Fibroblast of peridontal ligament (primary cell): ENCODE measurements around the gene ZKSCAN7.
"Not testable (repeated sequence)": the region's sequence is repeated elsewhere in the genome, so short reads cannot be mapped to it uniquely, and the experiment has no call there.

Experiments used
- DNase-seq: peaks from one replicate; pipeline ENCODE4 v3.0.0-alpha.2; 2010; ENCODE audit errors: extremely low read depth

ZKSCAN7 gene

DNA sequence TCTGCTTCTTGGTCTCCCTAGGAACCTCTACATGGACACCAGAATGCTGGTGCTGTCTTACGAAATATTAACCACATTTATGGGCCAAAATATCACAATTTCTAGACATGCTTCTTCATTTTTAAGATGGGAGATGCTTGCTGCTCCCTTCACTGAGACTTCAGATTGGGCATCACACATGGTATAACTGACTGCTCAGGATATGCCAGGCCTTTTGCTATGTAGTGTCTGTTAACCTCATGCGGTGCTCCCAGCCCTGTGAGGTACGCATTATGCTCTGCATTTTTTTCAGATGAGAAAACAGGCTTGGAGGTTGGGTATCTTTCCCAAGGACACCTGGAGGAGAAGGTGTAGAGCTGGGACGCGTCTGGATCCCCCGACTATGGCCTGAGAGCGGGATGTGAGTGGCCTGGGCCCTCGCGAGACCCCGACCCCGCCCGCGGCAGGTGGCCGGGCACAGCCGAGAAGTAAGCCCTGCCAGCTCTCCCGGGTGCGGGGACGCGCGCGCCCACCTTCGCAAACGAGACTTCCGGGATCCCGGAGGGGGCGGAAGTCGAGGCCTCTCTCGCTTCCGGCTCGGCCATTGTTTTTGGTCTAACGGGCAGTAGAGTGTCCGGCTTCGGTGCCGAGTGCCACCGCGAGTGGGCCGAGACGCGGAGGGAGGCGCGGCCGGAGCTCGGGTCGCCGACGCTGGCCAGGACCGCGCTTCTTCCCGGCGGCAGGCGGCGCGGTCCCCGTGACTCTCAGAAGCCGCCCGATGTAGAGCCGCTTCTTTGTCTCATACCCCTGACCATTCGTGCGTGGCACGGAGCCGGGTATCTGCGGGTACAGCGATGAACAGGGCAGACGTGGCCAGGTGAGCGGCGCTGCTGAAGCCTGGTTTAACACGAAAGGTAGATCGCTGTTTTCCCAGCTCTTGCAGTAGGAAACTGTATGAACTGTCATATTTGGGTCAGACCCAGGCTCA, at the start of gene ZKSCAN7:
Gene ZKSCAN7, plus strand, starts transcription at position 568 of the 967 bp plus-strand sequence. CDS start 1,855 bp downstream, outside the sequence.
- peak; percentile 52 for DNase-seq

DNA sequence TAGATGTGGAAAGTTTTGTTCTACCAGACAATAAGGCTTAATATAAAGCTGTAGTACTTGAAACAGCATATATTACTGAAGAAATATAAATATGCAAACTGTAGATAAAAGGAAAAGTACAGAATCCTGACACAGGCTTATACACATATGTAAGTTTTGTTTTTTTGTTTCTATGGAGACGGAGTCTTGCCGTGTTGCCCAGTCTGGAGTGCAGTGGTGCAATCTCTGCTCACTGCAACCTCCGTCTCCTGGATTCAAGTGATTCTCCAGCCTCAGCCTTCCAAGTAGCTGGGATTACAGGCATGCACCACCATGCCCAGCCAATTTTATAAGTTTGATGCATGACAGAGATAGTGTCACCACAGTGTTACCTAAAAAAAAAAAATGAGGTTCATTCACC, 48.4 kb upstream of the ZKSCAN7 start:
- no peak for DNase-seq

DNA sequence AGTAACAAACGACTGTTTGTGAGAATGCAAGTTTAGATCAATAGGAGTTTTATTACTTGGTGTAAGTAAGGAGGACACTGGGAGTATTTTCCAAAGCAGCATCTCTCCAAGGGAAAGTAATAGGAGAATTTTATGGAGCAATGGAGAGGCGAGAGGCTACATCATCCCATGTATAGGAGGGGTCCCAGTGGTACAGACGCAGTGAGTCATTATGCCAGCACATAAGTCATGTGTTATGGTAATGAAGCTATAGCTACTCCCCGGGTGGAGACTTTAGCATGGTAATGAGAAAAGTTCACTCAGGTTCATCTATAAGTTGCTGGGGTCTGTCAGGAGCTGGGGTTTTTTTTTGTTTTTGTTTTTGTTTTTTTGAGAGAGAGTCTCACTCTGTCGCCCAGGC, 48.0 kb upstream of the ZKSCAN7 start:
- no peak for DNase-seq

DNA sequence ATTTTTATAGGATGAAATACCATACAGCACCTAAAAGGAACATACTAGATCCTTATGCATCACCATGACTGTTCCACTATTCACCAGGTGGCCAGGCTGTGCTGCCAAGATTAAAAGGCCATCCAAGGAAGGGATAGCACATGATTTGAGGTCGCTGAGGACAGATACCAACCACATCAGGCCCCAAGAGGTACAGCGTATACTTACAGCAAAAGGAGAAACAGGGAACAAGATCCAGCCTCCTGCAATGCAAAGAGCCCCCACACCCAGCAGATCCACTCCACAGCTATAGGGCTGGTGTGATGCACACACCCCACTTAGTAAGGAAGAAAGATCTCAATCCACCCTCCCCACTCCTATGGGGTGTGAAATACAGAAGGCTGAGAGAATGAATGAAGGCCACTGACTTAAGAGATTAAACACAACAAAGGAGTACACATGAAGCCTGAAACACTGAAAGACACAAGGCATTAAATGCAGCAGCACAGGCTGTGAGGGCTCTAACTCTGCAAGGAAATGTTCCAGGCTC, 45.5 kb upstream of the ZKSCAN7 start:
- peak; percentile 10 for DNase-seq

DNA sequence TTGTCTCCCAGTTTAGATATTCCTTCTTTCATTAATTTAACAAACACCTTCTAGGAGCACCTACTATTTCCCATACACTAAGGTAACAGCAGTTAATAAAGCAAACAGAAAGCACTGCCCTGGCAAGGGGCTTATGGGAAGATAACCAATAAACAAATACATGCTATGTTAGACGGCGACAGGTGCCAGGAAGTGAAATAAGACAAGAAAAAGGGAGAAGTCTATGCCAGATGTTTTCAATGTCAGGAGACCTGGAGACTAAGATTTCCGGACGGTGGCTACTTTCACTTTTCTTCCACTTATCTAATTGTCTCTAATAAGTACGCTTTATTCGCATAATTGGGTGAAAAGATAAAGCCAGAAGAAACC, 45.0 kb upstream of the ZKSCAN7 start:
- DNase-seq = peak; percentile 26

DNA sequence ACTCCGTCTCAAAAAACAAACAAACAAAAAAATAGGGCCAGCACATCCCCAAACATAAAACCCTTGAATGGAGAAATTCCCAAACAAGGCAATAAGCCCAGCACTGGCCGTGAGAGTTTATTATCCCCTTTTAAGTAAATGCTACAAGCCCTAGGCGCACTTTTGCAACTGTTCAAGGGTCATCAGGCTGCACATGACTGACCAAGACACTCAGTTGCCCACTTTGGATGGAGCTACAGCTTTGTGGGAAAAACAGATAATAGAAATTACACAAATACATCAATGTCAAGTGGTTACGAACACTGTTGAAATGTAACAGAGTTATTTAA, 43.8 kb upstream of the ZKSCAN7 start:
- peak; percentile 21 for DNase-seq

DNA sequence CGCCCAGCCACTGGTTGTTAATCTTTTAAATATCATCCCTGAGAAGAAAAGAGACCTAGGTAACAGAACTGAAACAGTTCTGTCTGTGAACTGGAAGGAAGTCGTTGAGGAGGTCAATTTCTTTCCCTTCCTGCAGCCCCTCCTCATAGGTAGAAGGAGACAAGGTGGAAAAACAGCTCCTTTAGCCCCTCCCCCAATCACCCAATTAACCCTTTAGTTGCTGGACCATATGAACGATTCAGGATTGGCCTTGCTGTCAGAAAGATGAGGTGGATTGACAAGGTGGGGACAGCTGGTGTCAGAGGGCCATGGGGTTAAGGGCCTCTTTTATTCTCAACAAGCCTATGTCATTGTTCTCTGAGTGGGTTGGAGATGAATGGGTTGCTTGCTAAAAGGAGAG, 41.5 kb upstream of the ZKSCAN7 start:
- DNase-seq = no peak

DNA sequence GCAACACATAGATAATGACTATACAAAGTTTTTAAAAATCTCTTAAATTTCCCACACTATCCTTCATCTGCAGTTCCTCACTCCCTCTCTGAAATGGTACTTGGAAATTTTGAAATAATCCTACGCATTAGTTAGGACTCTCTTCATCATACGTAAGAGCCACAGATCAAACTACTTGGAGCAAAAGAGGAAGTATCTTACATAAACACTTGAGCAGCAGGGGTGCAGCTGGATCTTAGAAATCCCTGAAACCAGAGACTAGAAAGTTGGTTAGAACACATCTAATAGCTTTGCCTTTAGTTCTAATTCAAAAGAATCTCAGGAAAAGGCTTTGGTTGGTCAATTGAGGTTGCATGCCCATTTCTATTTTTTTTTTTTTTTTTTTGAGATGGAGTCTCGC, 38.8 kb upstream of the ZKSCAN7 start:
- DNase-seq = no peak

DNA sequence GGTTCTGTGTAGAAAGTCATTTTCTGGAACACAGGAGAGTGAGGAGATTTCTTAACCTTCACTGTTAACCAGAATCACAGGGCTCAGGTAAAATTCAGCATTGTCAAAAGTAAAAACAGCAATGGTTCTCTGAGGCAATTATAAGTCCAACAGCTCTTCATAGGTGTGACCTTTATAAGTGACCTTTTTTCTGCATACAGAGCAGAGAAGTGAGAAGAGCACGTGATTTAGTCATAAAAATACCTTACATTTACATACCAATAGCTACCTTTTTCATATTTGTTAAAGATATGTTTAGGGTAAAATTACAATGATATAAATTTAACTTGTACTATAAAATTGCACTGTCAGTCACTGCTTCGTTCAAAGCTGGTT, 36.2 kb upstream of the ZKSCAN7 start:
- no peak for DNase-seq

DNA sequence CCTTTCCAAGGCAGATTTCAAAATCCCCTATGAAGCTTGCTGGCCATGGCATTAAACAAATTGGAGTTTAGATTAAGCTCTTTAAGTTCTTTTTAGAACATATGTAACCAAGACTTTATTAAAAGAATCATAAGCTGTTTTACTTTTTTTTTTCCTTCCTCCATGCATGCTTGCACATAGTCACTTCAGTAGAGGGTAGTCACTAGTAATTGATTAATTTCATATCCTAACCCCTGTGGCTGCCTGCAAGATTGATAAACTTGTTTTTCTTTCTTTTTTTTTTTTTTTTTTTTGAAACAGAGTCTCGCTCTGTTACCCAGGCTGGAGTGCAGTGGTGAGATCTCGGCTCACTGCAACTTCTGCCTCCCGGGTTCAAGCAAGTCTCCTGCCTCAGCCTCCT, 33.3 kb upstream of the ZKSCAN7 start:
- no peak for DNase-seq

DNA sequence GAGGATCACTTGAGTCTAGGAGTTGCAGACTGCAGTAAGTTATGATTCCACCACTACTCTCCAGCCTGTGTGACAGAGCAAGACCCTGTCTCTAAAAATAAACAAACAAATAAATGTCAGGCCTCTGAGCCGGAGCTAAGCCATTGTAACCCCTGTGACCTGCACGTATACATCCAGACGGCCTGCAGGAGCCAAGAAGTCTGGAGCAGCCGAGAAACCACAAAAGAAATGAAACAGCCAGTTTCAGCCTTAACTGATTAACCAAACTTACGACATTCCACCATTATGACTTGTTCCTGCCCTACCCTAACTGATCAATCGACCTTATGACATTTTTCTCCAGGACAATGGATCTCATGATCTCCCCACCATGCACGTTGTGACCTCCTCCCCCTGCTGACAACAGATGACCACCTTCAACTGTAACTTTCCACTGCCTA, 32.5 kb upstream of the ZKSCAN7 start:
- DNase-seq = no peak

DNA sequence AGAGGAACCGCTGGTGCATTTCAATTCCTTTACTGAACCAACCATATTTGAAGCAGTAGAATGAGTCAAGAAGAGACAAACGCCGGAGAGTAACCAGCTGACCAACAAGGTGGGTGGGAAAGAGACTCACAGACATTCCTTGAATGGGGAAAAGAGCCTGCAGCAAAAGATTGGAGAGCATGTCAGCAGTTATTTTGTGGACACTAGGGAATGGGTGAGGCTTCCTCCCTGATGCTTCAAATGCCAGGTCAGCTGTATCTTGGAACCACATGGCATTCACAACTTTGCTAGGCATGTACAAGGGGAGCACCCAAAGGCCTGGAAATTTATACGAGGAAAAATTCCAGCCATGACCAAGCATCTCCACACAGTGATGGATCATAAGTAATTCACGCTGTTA, 29.9 kb upstream of the ZKSCAN7 start:
- no peak for DNase-seq

DNA sequence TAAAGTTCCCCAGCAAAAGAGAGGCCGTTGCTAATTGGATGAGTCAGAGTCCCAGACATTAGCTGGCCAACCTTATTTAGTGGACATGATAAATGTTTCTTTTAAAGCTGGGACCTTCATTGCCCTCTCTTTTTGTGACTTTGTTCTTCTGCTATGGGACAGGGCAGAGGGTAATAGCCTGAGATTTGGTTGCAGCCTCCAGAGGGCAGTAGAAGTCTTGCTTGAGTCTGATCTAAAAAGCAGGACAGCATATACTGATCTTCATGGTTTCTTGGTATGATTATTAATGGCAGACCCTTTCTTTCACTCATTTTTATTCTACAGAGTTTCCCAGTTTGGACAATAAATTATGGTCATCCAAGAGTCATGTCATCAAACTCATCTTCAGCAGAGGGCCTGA, 25.1 kb upstream of the ZKSCAN7 start:
- DNase-seq = peak; percentile 5

DNA sequence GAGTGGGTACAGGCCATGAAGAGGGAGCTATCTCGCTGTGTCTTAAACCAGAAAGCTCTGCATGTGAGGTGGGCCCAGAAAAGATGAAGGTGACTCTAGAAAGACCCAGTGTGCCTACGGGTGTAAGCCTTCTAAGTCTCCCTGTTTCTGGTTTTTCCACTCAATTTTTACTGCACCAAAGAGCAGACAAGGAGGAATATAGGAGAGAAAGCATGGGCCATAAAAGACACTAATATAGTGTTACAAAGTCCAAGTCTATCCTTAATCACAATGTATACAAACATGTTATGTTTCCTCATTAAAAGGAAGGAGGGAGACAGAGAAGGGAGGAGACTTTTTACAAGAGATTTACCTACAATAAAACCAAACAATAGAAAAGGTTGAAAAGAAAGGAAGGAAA, 24.1 kb upstream of the ZKSCAN7 start:
- no peak for DNase-seq

DNA sequence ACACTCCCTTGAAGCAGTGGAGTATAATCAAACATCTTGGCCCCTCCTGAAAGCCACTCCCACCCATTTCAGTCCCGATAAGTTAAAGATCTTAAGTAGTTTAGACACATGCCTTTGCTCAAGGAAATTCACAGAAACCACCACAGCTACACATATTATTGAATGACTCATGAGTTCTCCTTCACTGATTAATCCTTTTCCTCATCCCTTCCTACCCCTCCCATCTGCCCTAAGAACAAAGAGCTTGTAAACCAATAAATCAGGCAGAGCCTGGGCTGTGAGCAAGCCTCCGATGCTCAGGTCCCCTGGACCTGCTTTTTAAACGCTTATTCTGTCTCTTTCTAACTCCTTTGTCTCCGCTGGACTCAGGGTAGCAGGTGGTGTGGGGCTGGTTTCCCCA, 20.3 kb upstream of the ZKSCAN7 start:
- not testable (repeated sequence) for DNase-seq

DNA sequence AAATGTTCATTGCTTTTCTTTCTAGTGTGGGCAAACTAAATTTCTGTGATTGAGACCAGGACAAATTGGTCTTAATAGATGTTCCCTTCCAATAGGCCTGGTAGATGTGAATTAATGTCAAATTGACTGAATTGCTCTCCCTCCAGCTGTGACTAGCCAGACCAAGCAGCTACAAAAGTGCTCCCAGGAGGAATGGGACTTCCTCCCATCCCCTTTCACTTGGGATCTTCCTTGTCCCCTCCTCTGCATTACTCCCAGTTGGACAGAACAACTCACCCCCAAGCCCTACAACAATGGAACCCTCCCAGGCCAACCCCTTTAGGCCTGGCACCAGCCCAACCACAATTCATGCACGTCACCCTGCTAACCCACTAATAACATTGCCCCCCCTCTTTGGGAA, 19.6 kb upstream of the ZKSCAN7 start:
- no peak for DNase-seq

DNA sequence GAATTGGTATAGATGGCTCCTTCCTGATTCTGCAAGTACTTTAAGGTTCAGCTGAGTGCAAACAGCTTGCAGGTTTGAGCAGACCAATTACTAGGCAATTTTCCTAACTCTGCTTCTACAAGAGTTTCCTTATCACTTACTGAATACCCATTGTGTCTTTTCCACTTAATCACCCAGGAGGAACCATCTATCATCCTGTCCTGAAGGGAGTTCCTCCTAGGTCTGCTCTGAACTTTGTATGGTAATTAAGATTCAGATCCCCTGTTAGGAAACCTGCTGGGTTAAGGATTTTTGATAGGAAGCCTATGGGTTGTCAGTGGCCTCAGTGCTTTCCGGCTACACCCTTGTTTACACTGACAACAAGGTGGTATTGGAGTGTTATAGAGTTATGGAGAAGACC, 10.2 kb upstream of the ZKSCAN7 start:
- not testable (repeated sequence) for DNase-seq

DNA sequence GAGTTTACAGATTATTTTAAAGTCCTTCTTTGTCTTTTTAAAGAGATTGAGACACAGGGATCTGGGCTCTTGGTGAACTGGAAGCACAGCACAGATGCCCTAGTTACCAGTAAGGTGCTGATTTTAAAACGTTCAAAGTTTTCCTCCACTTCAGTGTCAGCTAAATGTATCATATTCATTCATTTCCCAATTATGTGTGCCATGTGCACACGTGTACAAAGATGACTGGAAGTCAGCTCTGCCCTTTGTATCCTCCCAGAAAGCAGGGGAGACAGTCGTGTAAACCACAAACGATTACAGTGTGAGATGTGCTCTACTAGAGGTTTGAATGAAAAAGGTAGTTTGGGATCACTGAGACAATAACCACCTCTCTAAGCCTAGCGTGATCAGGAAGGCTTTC, 730 bp downstream of the ZKSCAN7 start:
- DNase-seq = no peak

DNA sequence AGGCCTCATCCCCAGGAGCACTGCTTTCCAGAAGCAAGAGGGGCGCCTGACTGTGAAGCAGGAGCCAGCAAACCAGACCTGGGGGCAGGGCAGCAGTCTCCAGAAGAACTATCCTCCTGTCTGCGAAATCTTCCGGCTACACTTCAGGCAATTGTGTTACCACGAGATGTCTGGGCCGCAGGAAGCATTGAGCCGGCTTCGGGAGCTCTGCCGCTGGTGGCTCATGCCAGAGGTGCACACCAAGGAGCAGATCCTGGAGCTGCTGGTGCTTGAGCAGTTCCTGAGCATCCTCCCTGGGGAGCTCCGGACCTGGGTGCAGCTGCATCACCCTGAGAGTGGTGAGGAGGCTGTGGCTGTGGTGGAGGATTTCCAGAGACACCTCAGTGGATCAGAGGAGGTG, 2.1 kb downstream of the ZKSCAN7 start:
- no peak for DNase-seq

DNA sequence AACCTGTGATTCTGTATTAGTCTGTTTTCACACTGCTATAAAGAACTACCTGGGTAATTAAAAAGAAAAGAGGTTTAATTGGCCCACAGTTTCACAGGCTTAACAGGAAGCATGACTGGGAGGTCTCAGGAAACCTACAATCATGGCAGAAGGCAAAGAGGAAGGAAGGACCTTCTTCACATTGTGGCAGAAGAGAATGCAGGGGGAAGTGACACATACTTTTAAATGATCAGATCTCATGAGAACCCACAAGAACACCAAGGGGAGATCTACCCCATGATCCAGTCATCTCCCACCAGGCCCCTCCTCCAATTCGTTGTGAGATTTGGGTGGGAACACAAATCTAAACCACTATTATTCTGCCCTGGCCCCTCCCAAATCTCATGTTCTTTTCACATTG, 6.1 kb downstream of the ZKSCAN7 start:
- DNase-seq = no peak

DNA sequence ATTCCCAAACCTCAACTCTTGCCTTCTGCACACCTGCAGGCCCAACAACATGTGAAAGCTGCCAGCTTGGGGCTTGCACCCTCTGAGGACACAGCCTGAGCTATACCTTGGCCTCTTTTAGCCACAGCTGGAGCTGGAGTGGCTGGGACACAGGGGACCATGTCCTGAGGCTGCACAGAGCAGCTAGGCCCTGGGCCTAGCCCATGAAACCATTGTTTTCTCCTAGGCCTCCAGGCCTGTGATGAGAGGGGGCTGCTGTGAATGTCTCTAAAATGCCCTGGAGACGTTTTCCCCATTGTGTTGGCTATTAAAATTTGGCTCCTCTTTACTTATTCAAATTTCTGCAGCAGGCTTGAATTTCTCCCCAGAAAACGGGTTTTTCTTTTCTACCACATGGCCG, 7.2 kb downstream of the ZKSCAN7 start:
- DNase-seq = no peak

DNA sequence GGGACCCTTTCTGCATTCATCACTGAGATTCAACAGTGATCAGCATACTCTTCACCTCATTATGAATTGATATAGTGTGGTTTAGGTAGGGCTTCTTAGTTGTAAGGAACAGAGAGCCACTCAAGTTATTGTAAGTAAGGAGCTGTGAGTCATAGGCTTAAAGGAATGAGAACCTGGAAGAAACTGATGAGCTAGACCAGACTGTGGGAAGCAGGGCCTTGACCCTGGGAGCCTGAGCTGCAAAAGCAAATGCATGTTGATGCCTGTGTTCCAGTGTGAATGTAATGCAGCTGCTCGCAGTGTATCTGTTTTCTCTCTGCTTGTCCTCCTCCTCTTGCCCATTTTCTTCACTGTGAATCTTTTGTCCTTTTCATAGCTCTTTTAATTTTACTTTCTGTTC, 13.6 kb downstream of the ZKSCAN7 start:
- no peak for DNase-seq

DNA sequence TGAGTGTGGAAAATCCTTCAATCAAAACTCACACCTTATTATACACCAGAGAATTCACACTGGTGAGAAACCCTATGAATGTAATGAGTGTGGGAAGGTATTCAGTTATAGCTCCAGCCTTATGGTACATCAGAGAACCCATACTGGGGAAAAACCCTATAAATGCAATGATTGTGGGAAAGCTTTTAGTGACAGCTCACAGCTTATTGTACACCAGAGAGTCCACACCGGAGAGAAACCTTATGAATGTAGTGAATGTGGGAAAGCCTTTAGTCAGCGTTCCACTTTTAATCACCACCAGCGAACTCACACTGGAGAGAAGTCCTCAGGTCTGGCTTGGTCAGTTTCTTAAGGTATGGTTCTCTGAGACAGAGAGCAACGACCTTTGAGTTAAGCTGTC, 16.0 kb downstream of the ZKSCAN7 start:
- DNase-seq = no peak

DNA sequence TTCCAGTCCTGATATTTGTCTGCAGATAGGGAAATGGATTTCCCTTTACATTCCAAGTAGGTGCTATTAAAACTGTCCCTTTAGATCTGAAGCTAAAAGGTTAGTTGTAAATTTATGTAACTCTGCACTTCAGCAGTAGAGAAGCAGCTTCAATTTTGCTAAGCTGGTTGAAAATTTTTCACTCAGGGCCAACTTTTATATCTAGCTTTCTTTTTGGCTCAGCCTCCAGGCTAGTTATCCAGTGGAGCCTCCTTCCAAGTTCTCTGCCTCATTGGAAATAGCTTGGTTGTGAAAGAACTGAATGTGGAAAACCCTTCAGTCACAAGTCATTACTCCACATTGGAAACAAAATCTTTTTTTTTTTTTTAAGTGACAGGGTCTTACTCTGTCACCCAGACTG, 21.6 kb downstream of the ZKSCAN7 start:
- DNase-seq = peak; percentile 10
